Peyer's patch (tissue), 4 donors: ENCODE data around the gene MBTPS1. TPM values are rescaled to one million over a fixed set of nuclear protein-coding genes. Genes with fewer than 3 reads are reported as not detected.

Experiments used
- DNase-seq, 3 donors: peaks; one replicate each; pipeline ENCODE4 v3.0.0-alpha.2; 2017 to 2019
- H3K27ac ChIP-seq, 4 donors: fragments of 200-600 bp; sonication (generic); one replicate each; pipeline ENCODE4 v1.5.1; 2016 to 2019
- H3K27me3 ChIP-seq, 2 donors: fragments of 200-600 bp; sonication (generic); one replicate each; pipeline ENCODE4 v1.5.1; 2019
- H3K36me3 ChIP-seq, 3 donors: fragments of 200-600 bp; sonication (generic); one replicate each; pipeline ENCODE4 v1.5.1; 2016 to 2019
- H3K4me1 ChIP-seq, 4 donors: fragments of 200-600 bp; sonication (generic); one replicate each; pipeline ENCODE4 v1.5.1; 2016 to 2019
- H3K4me3 ChIP-seq, 4 donors: fragments of 200-600 bp; sonication (generic); 1 replicate in 3 of 4; 2 replicates in 1 of 4; pipeline ENCODE4 v1.5.1; 2016 to 2019; ENCODE audit warnings: mild to moderate bottlenecking in 1 of 4
- H3K9me3 ChIP-seq, 4 donors: fragments of 200-600 bp; sonication (generic); one replicate each; pipeline ENCODE4 v1.5.1; 2016 to 2019; ENCODE audit warnings: mild to moderate bottlenecking in 1 of 4
- CTCF ChIP-seq, 6 experiments: fragments of 450-650 bp in 4 of 6; fragments of 200-600 bp in 2 of 6; sonication (generic) in 1 of 6; IDR thresholded peaks; one replicate each; pipeline ENCODE4 v1.5.1; 2017 to 2019; ENCODE audit warnings: antibody characterized with exemption in 6 of 6, mild to moderate bottlenecking in 3 of 6, moderate library complexity in 1 of 6
- POLR2A ChIP-seq, 2 donors: fragments of 450-650 bp; IDR thresholded peaks; one replicate each; pipeline ENCODE4 v1.5.1; 2017; ENCODE audit warnings: antibody characterized with exemption in 2 of 2, mild to moderate bottlenecking in 2 of 2, moderate library complexity in 2 of 2
- total RNA-seq, 4 donors: library from RNA; depleted of rRNA; stranded (reverse); fragments of >200 nt; gene quantifications; one replicate each; pipeline ENCODE4 v1.1.0, GENCODE V29; 2016

The MBTPS1 gene
- total RNA-seq, 4 donors from 2014 or later = 79.0 to 104 (median 91.7) TPM

DNA sequence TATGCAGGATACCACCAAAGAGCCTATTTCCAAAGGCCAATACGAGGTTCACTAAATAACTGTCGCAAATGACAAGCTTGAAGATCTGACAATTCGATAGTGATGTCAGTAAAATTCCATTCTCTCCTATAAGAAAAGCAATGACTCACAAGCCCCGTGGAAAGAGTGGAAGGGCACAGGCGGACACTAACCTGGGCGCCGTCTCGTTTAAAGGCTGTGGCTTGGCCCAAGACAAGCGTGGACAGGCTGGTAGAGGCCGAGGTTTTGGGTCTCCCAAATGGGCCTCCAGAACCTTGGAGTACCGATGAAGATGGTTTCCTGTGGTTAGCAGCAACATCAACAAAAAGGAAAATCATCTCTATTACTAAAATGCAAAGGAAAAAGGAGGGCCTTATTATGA lies 57.6 kb downstream of the MBTPS1 start:
- Histone ChIP-seq H3K9me3 (no peaks in the 10 kb centered on the region), H3K27me3 (no peaks in the 10 kb centered on the region), H3K4me3 (no peak overlapping the region), H3K4me1 (no peaks in the 10 kb centered on the region), H3K27ac (no peak overlapping the region), H3K36me3 (peaks cover 0 to 100% (median 0%) of the 10 kb centered on the region in 3 donors)
- TF ChIP-seq POLR2A (IDR thresholded peaks at IDR 0.05) (no peak), CTCF (IDR thresholded peaks at IDR 0.05) (no peak)
- peak in 1 of 3 donors; percentile 37 for DNase-seq

- no peaks in the 10 kb centered on the region for H3K9me3 ChIP-seq
- no peak overlapping the region for H3K4me3 ChIP-seq
- DNase-seq = peak in 2 of 3 donors; percentile 21 to 44
- H3K36me3 ChIP-seq = peaks cover 0 to 100% (median 0%) of the 10 kb centered on the region in 3 donors
- no peak overlapping the region for H3K27ac ChIP-seq
- TF ChIP-seq POLR2A (IDR thresholded peaks at IDR 0.05) = no peak
- TF ChIP-seq CTCF (IDR thresholded peaks at IDR 0.05) = no peak
- H3K4me1 ChIP-seq = no peaks in the 10 kb centered on the region
- H3K27me3 ChIP-seq = no peaks in the 10 kb centered on the region
Measured at GRCh38 chr16:84058664-84059063, 58.1 kb downstream of the MBTPS1 start.

DNA sequence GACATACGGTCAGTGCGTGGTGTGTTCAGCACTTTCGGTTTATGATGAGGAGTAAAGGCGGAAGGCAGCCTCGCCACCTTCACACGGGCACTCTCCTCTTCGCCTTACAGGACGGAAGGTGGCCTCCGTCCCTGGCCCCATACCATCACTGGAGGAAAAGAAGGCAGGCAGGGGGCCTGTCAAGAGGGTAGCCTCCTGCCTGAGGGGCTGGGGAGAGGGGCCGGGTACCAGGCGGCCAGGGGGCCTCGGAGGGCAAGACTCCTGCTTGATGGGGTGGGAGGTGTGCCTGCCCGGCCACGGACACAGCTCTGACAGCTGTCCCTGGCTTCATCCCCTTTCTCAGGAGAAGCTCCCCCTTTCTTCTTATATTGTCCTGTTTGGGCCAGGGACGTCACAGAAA lies 58.5 kb downstream of the MBTPS1 start:
- no peaks in the 10 kb centered on the region for H3K4me1 ChIP-seq
- TF ChIP-seq POLR2A (IDR thresholded peaks at IDR 0.05) (no peak), CTCF (IDR thresholded peaks at IDR 0.05) (no peak)
- H3K27me3 ChIP-seq = no peaks in the 10 kb centered on the region
- H3K9me3 ChIP-seq = no peaks in the 10 kb centered on the region
- no peak overlapping the region for H3K4me3 ChIP-seq
- no peak overlapping the region for H3K27ac ChIP-seq
- peaks cover 0 to 97% (median 0%) of the 10 kb centered on the region in 3 donors for H3K36me3 ChIP-seq
- peak in 2 of 3 donors; percentile 20 to 35 for DNase-seq

DNA sequence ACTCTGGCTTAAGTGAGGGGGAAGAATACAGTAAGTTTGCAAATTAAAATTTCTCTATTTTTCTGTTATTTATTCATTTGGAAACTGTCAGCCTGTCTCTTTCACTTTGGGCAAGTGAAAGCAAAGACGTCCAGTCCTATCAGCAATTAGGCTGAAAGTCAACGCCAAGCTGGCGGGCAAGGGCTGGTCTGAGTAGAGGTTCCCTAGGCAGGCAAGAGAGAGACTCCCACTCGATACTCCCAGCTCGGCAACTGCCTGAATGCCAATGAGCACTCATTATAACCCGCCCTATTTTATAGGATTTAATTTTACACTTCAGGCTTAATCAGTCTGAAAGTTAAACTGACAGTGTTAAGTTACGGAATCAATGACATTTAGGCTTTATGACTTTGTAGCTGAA lies 59.8 kb downstream of the MBTPS1 start:
- DNase-seq = peak in 1 of 3 donors; percentile 10
- peaks cover 0 to 85% (median 0%) of the 10 kb centered on the region in 3 donors for H3K36me3 ChIP-seq
- no peaks in the 10 kb centered on the region for H3K27me3 ChIP-seq
- H3K9me3 ChIP-seq = no peaks in the 10 kb centered on the region
- H3K4me1 ChIP-seq = no peaks in the 10 kb centered on the region
- H3K4me3 ChIP-seq = no peak overlapping the region
- H3K27ac ChIP-seq = no peak overlapping the region
- TF ChIP-seq POLR2A (IDR thresholded peaks at IDR 0.05) = no peak
- no peak for TF ChIP-seq CTCF (IDR thresholded peaks at IDR 0.05)

DNA sequence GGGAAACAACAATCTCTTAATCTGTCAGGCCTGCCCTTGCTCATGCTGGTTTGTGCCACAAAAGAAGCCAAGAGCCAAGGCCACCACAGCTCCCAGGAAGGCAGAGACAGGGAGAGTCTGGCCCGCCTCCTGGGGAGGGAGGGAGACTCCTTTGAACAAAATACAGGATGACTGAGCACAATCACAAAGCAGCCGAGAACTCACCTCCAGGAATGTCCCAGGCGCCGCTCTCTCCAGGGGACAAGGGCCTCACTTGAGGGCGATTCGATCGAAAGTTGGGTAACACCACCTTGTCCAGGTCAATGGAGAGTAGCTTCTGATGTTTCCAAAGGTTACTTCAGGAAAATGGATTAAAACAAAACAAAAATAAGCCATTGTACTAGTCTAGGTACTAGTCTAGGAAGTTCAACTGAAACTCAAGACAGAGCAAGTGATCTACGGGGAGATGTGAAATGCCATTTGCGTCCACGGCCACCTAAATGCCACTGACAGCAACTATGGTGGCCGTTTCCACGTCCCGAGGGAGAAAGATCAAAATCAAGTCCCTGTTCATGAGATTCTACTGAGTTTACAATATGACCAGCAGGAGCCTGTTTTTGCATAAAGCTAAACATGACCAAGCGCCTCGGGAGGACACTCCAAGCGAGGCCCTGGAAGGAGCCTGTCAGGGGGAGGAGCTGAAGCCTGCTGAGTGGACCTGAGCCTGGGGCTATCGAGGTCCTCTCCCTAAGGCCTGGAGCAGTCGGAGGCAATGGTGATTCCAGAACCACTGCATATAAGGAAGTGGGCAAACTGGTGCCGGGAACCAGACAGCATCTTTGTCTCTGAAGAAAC lies 60.7 kb downstream of the MBTPS1 start:
- no peaks in the 10 kb centered on the region for H3K4me1 ChIP-seq
- peak in 2 of 3 donors; percentile 34 to 37 for DNase-seq
- TF ChIP-seq POLR2A (IDR thresholded peaks at IDR 0.05) (no peak), CTCF (IDR thresholded peaks at IDR 0.05) (no peak)
- no peak overlapping the region for H3K4me3 ChIP-seq
- peaks cover 0 to 75% (median 0%) of the 10 kb centered on the region in 3 donors for H3K36me3 ChIP-seq
- H3K9me3 ChIP-seq = no peaks in the 10 kb centered on the region
- no peaks in the 10 kb centered on the region for H3K27me3 ChIP-seq
- H3K27ac ChIP-seq = no peak overlapping the region
